GM18861 (cell line): ENCODE data around the gene PRMT7.
A peak's percentile ranks its signal among the peaks of the same experiment; 100 is the strongest.

Experiments used
- ATAC-seq: cut with Tn5 transposase; IDR thresholded peaks from one replicate; pipeline ENCODE4 v1.9.1; 2021; ENCODE audit not compliant: unreplicated experiment

PRMT7 gene, protein sequence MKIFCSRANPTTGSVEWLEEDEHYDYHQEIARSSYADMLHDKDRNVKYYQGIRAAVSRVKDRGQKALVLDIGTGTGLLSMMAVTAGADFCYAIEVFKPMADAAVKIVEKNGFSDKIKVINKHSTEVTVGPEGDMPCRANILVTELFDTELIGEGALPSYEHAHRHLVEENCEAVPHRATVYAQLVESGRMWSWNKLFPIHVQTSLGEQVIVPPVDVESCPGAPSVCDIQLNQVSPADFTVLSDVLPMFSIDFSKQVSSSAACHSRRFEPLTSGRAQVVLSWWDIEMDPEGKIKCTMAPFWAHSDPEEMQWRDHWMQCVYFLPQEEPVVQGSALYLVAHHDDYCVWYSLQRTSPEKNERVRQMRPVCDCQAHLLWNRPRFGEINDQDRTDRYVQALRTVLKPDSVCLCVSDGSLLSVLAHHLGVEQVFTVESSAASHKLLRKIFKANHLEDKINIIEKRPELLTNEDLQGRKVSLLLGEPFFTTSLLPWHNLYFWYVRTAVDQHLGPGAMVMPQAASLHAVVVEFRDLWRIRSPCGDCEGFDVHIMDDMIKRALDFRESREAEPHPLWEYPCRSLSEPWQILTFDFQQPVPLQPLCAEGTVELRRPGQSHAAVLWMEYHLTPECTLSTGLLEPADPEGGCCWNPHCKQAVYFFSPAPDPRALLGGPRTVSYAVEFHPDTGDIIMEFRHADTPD

DNA sequence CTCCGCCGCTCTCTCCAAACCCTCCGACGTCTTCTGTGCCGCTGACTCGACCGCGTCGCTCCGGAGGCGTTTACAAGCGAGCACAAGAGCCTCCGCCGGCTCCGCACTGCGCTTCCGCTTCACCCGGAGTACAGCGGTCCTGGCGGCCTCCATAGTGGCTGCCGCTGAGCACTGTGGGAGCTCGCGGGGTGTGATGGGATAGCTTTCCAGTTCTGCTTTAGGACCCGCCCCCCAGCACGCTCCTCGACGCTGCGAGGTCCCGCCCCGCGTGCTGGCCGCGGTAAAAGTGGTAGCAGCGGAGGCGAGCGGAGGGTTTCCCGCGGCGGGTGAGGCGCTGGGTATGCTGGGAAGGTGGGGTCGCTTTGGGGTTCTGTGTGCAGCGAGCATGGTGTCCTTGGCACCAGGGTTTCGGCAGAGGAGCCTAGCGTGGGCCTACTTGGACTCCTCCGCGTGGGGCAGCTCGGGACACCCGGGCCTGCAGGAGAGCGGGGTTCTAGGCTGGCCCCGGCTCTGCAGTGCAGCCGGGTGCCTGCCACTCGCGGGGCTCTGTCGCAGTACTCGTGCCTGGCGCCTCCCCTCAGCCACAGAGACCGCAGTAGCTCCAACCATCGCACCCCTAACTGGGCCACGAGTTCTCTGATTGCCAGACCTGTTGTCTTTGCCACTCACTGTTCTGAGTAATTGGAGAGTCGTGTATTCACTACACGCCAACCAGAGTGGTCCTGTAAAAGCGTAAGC, at the start of gene PRMT7, which contains the start of gene SLC7A6OS:
Gene PRMT7, plus strand, starts transcription at position 246 of the 738 bp plus-strand sequence. CDS start 4,961 bp downstream, outside the sequence.
Gene SLC7A6OS, minus strand, starts transcription at position 173 of the 738 bp plus-strand sequence. Its CDS starts 20 bp downstream, at position 153.
- ATAC-seq: peak; percentile 87

DNA sequence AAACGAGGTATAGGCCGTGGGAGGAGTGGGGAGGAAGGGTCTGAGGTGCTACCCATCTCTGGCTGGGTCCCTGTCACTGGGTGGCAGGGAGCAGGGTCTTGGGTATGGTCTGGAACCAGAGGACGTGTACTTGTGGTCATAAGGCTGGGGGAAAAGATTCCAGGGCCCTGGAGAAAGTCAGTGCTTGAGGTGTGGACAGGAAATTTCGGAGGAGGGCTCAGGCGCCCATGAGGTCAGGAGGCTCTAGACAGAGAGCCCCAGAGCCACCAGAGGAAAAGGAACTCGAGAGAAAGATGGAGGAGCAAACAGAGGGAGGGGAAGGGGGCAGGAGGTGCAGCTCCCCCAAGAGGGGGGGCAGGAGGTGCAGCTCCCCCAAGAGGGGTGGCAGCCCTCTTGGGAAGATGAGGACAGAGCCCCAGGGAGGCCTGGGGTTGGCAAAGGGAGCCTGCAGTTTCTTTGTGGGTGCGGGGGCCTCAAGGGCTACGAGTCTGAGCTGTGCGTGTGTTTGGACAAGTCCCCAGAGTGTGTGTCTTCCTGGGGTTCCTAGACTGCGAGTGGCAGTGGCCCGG, 47.2 kb upstream of the PRMT7 start:
- ATAC-seq: no peak

GRCh38 chr16:68264128-68265077, 46.4 kb upstream of the PRMT7 start, which contains the start of gene SLC7A6:
Gene SLC7A6, plus strand, starts transcription at chr16:68264526. Its CDS starts 10,201 bp downstream, at chr16:68274727.
- peak; percentile 48 for ATAC-seq

DNA sequence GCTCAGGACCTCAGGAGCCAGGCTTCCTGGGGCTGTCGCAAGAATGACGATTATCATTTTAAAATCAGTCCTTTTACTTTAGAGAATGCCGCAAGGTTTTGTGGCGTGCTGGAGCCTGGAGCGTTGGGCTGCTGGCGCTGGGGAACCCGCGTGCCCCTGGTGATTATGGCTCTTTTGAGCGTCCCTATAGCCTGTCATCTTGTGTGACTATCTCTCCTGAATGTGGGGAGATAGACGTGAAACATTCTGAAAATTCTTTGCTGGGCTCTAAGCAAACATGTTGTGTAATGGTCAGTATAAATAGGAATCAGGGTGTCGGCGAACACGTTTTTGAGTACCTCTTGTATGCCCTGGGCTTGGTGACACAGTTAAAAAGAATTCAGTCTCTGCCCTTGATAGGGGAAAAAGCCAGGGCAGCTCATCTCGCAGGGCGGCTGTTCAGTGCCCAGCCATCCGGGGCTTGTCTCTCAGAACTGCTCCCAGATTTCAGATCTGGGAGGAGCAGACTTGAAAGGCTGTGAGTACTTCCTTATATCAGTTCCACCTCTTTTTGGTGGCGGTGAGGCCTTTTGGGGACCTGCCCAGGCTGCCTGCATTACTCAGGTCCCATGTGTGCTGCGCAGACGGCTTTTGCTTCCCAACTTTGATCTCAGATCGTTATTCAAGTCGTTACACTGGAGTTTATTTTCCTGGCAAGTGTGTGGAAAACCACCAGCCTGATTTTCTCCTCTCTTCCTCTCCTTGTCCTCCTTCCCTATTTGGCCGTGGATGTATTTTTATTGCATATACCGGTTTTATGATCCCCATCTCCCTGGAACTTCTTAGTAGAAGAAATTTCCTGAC, 45.5 kb upstream of the PRMT7 start:
- no peak for ATAC-seq

DNA sequence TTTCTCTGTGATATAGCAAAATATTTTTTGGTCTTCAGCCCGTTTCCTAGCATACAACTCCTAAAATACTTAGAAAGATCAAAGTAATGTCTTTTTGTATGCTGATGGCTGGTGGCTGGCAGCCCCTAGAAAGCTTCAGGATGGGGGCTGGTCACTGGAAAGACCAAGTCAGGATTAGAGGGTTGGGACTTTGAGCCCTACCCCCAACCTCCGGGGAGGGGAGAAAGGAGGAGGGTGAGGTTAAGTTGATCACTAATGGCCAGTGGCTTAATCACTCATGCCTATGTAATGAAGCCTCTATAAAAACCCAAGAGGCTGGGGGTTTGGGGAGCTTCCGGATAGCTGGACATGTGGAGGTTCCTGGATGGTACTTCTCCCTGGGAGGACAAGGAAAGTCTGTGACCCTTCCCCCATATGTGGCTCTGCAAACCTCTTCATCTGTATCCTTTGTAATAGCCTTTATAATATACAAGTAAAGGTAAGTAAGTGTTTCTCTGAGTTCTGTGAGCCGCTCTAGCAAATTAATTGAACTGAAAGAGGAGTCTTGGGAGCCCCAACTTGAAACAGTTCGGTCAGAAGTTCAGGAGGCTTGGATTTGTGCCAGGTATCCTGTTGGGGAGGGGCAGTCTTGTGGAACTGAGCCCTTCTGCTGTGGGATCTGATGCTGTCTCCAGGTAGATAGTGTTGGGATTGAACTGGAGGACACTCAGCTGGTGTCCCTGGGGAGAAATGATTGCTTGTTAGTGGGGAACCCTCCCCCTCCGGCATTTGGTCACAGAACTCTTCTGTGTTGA, 43.0 kb upstream of the PRMT7 start:
- no peak for ATAC-seq

DNA sequence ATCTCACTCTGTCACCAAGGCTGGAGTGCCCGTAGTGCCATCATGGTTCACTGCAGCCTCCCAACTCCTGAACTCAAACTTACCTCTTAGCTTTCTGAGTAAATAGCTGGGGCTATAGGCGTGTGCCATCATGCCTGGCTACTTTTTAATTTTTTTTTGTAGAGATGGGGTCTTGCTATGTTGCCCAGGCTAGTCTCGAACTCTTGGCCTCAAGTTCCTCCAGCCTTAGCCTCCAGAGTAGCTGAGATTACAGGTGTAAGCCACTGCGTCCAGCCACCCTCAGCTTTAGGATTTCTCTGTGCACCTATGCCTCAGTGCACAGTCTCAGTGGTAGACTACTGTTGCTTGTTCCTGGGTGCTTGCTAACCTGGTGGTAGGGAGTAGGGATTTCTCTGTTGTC, 41.0 kb upstream of the PRMT7 start:
- ATAC-seq: no peak

DNA sequence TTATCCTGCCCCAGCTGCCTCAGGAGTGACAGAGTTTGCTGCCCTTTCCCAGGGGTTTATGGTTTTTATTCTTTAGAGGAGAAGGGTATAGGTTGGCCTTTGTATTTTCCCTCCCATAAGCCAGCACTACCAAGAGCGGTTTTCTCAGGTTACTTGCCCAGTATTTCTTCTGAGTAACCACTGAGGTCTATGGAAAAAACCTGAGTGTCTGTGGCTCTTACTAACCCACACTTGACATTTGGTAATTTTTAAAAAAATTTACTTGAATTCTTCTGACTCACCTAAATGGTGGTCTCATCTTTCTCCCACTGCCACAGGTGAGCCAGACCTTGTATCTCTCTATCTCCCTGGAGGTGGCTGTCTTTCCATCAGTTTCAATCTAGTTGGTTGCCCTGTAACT, 40.5 kb upstream of the PRMT7 start:
- no peak for ATAC-seq

- ATAC-seq: no peak
Measured at GRCh38 chr16:68272507-68273209, 38.2 kb upstream of the PRMT7 start.

DNA sequence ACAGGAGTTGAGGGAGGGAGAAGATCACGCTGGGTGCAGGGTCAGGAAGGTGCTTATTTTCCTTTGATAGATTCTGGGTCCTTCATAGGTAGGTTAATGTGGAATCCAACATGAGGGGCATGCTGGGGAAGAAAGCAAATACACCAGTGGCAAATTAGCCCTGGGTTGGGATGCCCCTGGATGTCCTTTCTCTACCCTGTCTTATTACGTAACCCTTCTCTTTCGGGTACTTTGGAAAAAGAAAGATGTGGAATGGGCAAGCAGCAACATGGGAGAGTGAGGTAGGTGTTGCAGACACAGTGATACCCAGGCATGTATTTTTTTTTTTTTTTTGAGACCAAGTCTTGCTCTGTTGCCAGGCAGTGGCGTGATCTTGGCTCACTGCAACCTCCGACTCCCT, 37.4 kb upstream of the PRMT7 start:
- ATAC-seq: no peak

- no peak for ATAC-seq
Measured at GRCh38 chr16:68273896-68274295, 36.9 kb upstream of the PRMT7 start.

DNA sequence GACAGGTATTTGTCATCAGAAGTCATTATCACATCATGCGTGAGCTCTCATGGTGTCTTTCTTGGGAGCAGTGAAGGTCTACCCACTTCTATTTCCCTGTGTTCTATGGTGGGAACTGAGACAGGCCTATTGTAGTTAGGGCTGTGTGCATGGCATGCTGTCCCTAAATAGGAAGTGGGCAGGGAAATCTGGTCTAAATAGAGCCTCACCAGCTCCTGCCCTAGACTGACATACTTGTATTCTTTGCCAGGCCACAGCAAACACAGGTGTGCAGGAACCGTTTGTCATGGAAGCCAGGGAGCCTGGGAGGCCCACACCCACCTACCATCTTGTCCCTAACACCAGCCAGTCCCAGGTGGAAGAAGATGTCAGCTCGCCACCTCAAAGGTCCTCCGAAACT, 36.4 kb upstream of the PRMT7 start:
- no peak for ATAC-seq

GRCh38 chr16:68275611-68276191, 35.1 kb upstream of the PRMT7 start:
- ATAC-seq: peak; percentile 67

DNA sequence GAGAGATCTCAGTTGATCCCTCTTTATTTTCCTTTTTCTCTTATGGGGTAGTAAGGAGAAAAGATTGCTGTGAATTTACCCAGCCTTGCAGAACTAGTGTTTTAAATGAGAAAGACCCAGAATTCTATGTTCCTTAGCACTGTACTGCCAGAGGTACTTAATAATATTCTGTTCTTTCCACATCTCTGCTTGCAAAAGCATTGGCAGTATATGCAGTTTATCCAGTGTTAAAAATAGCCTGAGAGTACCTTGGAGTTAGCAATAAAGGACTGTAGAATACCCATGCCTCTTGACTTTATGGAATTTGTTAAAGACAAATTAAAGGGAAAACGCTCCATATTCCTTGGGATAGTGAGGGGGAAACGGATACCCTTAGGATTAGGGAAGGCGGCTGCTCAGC, 34.6 kb upstream of the PRMT7 start:
- ATAC-seq: no peak

DNA sequence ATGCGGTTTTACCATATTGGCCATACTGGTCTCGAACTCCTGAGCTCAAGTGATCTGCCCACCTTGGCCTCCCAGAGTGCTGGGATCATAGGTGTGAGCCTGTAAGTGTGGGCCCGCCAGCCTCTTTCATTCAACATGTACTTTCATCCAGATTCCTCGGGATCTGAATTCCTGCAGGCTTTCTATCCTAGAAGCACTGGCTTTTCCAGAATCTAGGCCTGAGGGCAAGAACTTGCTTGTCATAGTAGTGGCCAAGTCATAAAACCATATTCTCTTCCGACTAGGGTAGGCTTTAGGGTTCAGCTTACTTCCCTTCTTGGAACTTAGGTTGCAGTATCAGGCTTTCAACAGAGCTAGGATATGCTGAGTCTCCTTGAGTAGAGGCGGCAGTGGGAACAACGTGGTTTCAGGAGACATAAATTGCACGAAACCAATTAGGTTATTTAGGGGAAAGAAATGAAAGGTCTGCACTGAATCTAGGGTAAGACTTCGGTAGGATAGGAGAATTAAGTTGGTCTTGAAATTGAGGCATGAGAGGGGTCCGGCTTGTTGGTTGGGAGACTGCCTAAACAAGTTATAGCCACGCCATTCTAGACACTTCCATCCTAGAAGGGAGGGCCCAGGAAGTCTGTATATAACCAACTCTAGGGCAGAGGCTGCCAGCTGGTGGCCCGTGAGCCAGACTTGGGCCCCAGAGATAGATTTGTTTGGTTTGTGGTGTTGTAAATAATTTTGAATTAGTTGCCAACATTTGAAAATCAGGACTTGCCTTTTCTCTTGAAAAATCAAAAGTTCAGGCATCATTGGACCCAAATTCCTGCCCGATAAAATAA, 30.9 kb upstream of the PRMT7 start:
- ATAC-seq: no peak

GRCh38 chr16:68281368-68282063, 29.3 kb upstream of the PRMT7 start:
- no peak for ATAC-seq

GRCh38 chr16:68282064-68282452, 28.8 kb upstream of the PRMT7 start:
- no peak for ATAC-seq
